VCaP (cell line): ENCODE measurements around the gene CTNNA3.

Source experiments
- H3K27ac ChIP-seq: fragments of 450-650 bp; 2 replicates; pipeline ENCODE4 v1.5.1; 2017
- CTCF ChIP-seq: fragments of 450-650 bp; conservative IDR thresholded peaks from 2 replicates; pipeline ENCODE4 v1.5.1; 2017; ENCODE audit warnings: mild to moderate bottlenecking, moderate library complexity

Gene CTNNA3

DNA sequence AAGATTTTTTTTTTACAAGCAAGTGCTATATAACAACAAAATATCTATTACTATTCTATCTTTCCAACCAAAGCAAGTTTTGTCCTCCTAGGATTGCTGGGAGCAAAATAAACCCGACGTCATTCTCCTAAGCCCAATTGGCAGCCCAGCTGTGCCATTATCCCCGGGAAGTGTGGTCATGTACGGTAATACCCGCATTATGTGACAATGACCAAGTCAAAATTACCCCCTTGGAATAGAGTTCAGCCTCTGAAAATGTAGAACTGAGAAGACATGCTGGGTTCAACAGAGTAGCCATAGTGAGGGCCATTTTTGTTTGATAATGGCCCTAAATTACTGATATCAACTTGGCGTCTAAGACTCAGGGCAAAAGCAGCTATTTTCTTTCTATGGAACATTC, 554.7 kb downstream of the CTNNA3 start:
- TF ChIP-seq CTCF = no peak
- H3K27ac ChIP-seq = no peak overlapping the region

GRCh38 chr10:67140641-67141040, 555.4 kb downstream of the CTNNA3 start:
- no peak overlapping the region for H3K27ac ChIP-seq
- no peak for TF ChIP-seq CTCF

GRCh38 chr10:67127441-67127840, 568.6 kb downstream of the CTNNA3 start:
- no peak overlapping the region for H3K27ac ChIP-seq
- no peak for TF ChIP-seq CTCF

DNA sequence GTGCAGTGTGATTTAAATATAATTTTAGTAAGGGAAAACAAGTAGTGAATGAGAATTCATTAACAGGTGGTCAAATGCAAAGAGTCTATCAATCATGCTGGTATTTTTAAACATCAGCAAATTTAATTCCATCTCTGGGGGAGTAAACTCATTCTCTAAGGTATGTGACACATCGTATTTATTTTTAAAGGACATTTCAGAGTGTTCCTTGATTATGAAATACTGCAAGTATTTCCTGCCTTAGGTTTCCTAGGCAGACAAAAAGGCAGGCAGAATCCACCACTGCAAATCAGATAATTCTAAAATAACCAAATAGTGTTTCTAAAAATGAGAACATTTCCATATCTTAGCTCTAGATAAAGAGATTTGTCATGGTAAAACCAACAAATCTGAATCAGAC, 576.3 kb downstream of the CTNNA3 start:
- no peak for TF ChIP-seq CTCF
- H3K27ac ChIP-seq = no peak overlapping the region

DNA sequence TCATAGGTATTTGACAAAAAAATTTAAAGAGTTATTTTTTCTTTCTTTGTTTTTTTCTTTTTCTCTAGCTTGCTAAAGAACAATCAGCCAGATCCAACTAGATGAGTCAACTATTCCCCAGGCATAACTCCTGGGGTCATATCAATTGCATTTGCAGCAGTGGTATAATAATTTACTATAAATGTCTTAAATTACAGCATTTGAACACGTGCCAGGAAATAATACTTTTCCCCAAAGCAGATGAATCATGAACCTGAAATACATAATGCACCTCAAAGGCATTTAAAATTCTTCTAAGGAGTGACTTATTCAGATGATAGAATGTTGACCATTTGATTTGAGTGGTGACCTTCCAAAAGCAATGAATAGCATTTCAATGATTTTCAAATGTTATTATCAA, 580.0 kb downstream of the CTNNA3 start:
- TF ChIP-seq CTCF = no peak
- peak overlapping the region; percentile 79 for H3K27ac ChIP-seq

DNA sequence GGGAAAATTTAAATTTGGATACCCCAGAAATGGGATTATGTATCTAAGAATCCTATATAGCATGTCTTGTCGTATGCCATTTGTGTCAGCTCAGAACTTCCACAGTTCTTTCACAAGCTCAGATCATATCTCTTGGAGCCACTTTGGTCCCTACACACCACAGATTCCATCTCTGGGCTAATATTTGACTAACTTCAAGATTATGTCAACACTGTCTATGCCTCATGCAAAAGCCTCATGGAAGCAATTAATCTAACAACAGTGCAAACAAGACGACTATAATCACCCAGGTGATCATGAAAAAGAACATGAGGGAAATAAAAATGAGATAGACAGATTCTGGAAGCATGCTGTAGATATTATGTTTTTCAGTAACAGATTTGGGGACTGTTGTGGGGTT, 581.0 kb downstream of the CTNNA3 start:
- TF ChIP-seq CTCF = no peak
- H3K27ac ChIP-seq = peak overlapping the region; percentile 79

GRCh38 chr10:67112765-67113164, 583.2 kb downstream of the CTNNA3 start:
- no peak overlapping the region; the same call in 1 of the 2 replicates for H3K27ac ChIP-seq
- no peak for TF ChIP-seq CTCF

GRCh38 chr10:67110286-67110685, 585.7 kb downstream of the CTNNA3 start:
- H3K27ac ChIP-seq = no peak overlapping the region
- no peak for TF ChIP-seq CTCF
